HG03565 (cell line): Measurements from ENCODE around the gene NELL1.
"Not testable (repeated sequence)": the region's sequence is repeated elsewhere in the genome, so short reads cannot be mapped to it uniquely, and the experiment has no call there.

Experiments used
- ATAC-seq: cut with Tn5 transposase; IDR thresholded peaks from one replicate; pipeline ENCODE4 v1.9.1; 2021; ENCODE audit warnings: mild to moderate bottlenecking, moderate library complexity; ENCODE audit not compliant: unreplicated experiment

The NELL1 gene

GRCh38 chr11:20762116-20762844, 92.9 kb downstream of the NELL1 start:
- no peak for ATAC-seq

- no peak for ATAC-seq
These were observed 93.6 kb downstream of the NELL1 start for GRCh38 chr11:20762980-20763379.

GRCh38 chr11:20770414-20770946, 101.1 kb downstream of the NELL1 start:
- no peak for ATAC-seq

- no peak for ATAC-seq
These were observed 101.6 kb downstream of the NELL1 start for GRCh38 chr11:20771026-20771425.

- no peak for ATAC-seq
These were observed 102.3 kb downstream of the NELL1 start for GRCh38 chr11:20771681-20772080.

GRCh38 chr11:20775331-20775730, 105.9 kb downstream of the NELL1 start:
- ATAC-seq, result no peak

GRCh38 chr11:20782775-20783174, 113.4 kb downstream of the NELL1 start:
- no peak for ATAC-seq

GRCh38 chr11:20783220-20783619, 113.8 kb downstream of the NELL1 start:
- ATAC-seq, result no peak

GRCh38 chr11:20790622-20791021, 121.2 kb downstream of the NELL1 start:
- no peak for ATAC-seq

- ATAC-seq, result no peak
These were observed 125.6 kb downstream of the NELL1 start for GRCh38 chr11:20795005-20795404.

- ATAC-seq, result no peak
These were observed 138.9 kb downstream of the NELL1 start for GRCh38 chr11:20808328-20808727.

GRCh38 chr11:20821046-20821445, 151.7 kb downstream of the NELL1 start:
- no peak for ATAC-seq

GRCh38 chr11:20821470-20821869, 152.1 kb downstream of the NELL1 start:
- no peak for ATAC-seq

- ATAC-seq, result no peak
These were observed 155.4 kb downstream of the NELL1 start for GRCh38 chr11:20824773-20825172.

GRCh38 chr11:20835561-20835960, 166.2 kb downstream of the NELL1 start:
- no peak for ATAC-seq

- ATAC-seq, result no peak
These were observed 169.8 kb downstream of the NELL1 start for GRCh38 chr11:20839231-20839630.

- ATAC-seq, result no peak
These were observed 171.0 kb downstream of the NELL1 start for GRCh38 chr11:20840341-20840740.

- no peak for ATAC-seq
These were observed 174.8 kb downstream of the NELL1 start for GRCh38 chr11:20844216-20844615.

- ATAC-seq, result no peak
These were observed 175.2 kb downstream of the NELL1 start for GRCh38 chr11:20844630-20845029.

- ATAC-seq, result no peak
These were observed 185.0 kb downstream of the NELL1 start for GRCh38 chr11:20854215-20854955.

GRCh38 chr11:20861322-20861721, 191.9 kb downstream of the NELL1 start:
- ATAC-seq, result no peak

GRCh38 chr11:20862263-20862662, 192.9 kb downstream of the NELL1 start:
- not testable (repeated sequence) for ATAC-seq
